GM06990 (cell line): ENCODE results near the gene PAK3.

Experiments
- DNase-seq: peaks from one replicate; pipeline ENCODE4 v3.0.0-alpha.2; 2011; ENCODE audit not compliant: insufficient read length; ENCODE audit errors: extremely low read depth
- H3K27me3 ChIP-seq: replicated peaks from 2 replicates; pipeline ENCODE4 v1.6.0; 2011; ENCODE audit warnings: low read length; ENCODE audit not compliant: control insufficient read depth, insufficient read depth
- H3K36me3 ChIP-seq: 2 replicates; pipeline ENCODE4 v1.5.1; 2011; ENCODE audit warnings: low read length; ENCODE audit not compliant: control insufficient read depth, insufficient read depth
- H3K4me3 ChIP-seq: replicated peaks from 2 replicates; pipeline ENCODE4 v1.5.1; 2011; ENCODE audit warnings: low read depth, mild to moderate bottlenecking, control low read depth, low read length
- TF ChIP-seq, protein P1 (sequence below): IDR thresholded peaks from 2 replicates; pipeline ENCODE4 v1.5.1; 2011; ENCODE audit warnings: low read length, control low read depth, mild to moderate bottlenecking, inconsistent platforms; ENCODE audit not compliant: insufficient read depth, poor library complexity, severe bottlenecking

Gene PAK3

DNA sequence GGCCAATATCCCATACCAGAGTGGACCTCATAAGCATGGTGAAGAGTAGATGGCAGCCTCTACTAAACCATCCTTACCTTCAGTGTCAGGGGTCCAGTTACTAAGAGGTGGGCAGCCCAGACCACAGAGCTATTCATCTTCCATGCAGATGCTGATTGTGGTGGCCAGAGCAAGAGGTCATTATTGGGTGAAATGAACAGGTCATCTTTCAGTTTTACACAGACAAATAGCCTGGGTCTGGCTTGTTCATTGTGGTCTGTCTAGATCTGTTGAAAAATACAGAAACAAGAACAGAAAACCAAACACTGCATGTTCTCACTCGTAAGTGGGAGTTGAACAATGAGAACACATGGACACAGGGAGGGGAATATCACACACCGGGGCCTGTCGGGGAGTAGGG is 71.3 kb downstream of the PAK3 start:
- no peak for DNase-seq
- TF ChIP-seq, protein P1, sequence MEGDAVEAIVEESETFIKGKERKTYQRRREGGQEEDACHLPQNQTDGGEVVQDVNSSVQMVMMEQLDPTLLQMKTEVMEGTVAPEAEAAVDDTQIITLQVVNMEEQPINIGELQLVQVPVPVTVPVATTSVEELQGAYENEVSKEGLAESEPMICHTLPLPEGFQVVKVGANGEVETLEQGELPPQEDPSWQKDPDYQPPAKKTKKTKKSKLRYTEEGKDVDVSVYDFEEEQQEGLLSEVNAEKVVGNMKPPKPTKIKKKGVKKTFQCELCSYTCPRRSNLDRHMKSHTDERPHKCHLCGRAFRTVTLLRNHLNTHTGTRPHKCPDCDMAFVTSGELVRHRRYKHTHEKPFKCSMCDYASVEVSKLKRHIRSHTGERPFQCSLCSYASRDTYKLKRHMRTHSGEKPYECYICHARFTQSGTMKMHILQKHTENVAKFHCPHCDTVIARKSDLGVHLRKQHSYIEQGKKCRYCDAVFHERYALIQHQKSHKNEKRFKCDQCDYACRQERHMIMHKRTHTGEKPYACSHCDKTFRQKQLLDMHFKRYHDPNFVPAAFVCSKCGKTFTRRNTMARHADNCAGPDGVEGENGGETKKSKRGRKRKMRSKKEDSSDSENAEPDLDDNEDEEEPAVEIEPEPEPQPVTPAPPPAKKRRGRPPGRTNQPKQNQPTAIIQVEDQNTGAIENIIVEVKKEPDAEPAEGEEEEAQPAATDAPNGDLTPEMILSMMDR = no peak
- H3K36me3 ChIP-seq = no peaks in the 10 kb centered on the region
- H3K4me3 ChIP-seq = no peak overlapping the region
- no peaks in the 10 kb centered on the region for H3K27me3 ChIP-seq

DNA sequence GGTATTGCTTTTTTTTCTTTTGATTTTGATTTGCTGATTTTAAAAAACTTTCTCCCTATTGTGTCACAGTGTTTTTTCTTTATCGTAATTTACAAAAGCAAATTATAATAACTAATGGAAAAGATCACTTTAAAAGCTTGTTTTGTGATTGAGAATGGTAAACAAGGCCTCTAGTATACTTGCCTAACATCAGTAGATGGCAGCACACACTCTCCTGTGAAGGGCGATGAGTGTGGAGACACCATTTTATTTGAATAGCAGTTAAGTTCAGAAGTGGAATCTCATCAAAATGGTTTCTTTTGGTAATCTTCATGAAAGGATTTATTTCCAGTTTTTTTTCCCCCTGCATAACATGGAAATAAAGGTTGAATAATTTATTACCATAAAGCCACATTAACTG is 72.3 kb downstream of the PAK3 start:
- no peak for DNase-seq
- Histone ChIP-seq H3K36me3 (no peaks in the 10 kb centered on the region), H3K27me3 (no peaks in the 10 kb centered on the region), H3K4me3 (no peak overlapping the region)
- TF ChIP-seq, protein P1 = peak; percentile 21

DNA sequence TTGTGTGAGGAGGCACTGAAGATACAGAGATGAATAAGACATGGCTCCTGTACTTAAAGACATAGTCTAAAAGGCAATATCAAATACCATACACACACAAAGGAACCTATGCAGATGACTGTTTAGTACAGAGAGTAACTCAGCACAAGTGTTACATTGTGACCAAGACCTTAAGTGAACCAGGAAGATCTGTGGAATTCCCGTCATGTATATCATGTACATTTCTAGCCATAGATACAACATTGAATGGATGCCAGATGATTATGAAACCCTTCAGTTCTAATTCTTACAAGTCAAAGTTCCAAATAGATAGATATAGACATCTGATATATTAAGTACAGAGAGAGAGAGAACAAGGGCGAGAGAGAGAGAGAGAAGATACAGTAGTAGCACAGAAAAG is 73.2 kb downstream of the PAK3 start:
- no peak for DNase-seq
- no peak overlapping the region for H3K4me3 ChIP-seq
- no peaks in the 10 kb centered on the region for H3K27me3 ChIP-seq
- TF ChIP-seq, protein P1 = no peak
- H3K36me3 ChIP-seq = no peaks in the 10 kb centered on the region

DNA sequence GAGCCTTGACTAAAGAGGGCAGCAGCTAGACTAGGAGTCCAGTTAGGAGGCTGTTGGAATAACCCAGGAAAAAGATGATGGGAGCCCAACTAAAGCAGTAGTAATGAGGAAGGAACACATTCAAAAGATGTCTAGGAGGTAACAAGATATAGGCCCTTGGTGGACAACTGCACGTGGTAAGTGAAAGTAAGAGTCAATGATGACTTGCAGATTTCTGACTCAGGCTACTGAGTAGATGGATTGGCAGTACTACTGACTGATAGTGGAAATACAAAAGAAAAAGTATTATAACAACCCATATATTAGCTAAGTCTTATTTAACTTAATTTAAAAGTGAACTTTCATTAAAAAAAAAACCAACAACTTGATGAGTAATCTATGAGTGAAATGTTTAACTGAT is 74.0 kb downstream of the PAK3 start:
- DNase-seq = no peak
- TF ChIP-seq, protein P1 = no peak
- Histone ChIP-seq H3K4me3 (no peak overlapping the region), H3K36me3 (no peaks in the 10 kb centered on the region), H3K27me3 (no peaks in the 10 kb centered on the region)

DNA sequence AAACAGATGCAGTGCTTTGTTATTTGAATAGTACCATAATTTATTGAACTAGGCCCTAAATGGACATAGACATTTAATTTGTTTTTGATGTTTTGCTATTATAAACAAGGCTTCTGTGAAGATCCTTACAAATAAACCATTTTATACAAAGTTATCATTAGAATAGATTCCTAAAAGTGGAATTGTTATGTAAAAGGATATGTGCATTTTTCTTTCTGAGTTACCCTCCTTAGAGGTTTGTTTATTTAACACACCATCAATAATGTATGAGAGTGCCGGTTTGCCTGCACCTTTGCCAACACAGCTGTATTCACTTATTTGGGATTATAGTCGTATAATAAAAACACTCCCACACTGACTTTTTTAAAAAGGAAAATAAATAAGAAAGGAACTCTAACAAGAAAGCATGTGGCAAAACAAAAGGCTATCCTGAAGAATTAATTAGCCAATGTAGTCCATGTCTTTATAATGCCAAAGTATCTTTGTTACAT is 84.8 kb downstream of the PAK3 start:
- no peak overlapping the region for H3K4me3 ChIP-seq
- no peak for DNase-seq
- TF ChIP-seq, protein P1 = no peak
- no peaks in the 10 kb centered on the region for H3K36me3 ChIP-seq
- H3K27me3 ChIP-seq = no peaks in the 10 kb centered on the region; the same call in 1 of the 2 replicates

DNA sequence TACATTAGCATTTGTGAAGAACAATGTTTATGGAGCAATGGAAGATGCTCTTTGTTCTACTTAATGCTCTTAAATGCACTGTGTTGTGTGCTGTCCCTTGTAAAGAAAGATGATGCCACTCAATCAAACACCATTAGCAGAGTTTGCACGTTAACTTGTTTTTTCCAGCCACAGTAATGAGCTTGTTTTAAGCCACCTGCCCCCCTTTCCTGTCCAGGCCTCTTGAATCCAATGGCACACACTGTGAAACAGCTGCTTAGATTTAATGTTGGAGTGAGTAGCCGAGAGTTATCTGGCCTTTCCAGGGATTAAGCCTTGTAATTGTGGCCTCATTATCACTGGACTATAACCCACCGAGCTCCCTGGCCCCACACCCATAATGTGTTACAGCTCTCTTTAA is 86.0 kb downstream of the PAK3 start:
- H3K4me3 ChIP-seq = no peak overlapping the region
- H3K36me3 ChIP-seq = no peaks in the 10 kb centered on the region
- TF ChIP-seq, protein P1 = no peak
- H3K27me3 ChIP-seq = no peaks in the 10 kb centered on the region; the same call in 1 of the 2 replicates
- no peak for DNase-seq
